DND-41 (cell line): ENCODE results near the gene UVRAG.

Experiments
- ATAC-seq: fragments of 200-7000 bp; cut with Tn5 transposase; 3 replicates; pipeline ENCODE4 v1.9.1; 2021; ENCODE audit warnings: low read depth; ENCODE audit not compliant: insufficient read depth
- DNase-seq: peaks from one replicate; pipeline ENCODE4 v3.0.0-alpha.2; 2020
- H2AFZ ChIP-seq: 2 replicates; pipeline ENCODE4 v1.6.0; 2012; ENCODE audit warnings: low read depth, low read length
- H3K27ac ChIP-seq: 2 replicates; pipeline ENCODE4 v1.5.1; 2012; ENCODE audit warnings: low read length, inconsistent platforms
- H3K27me3 ChIP-seq: fragments of 200-600 bp; sonication (generic); 2 replicates; pipeline ENCODE4 v1.6.0; 2012; ENCODE audit warnings: low read length, mild to moderate bottlenecking, inconsistent platforms; ENCODE audit not compliant: insufficient read depth, poor library complexity
- H3K36me3 ChIP-seq: 2 replicates; pipeline ENCODE4 v1.5.1; 2012; ENCODE audit warnings: low read length, inconsistent platforms; ENCODE audit not compliant: insufficient read depth
- H3K4me1 ChIP-seq: 2 replicates; pipeline ENCODE4 v1.5.1; 2012; ENCODE audit warnings: mild to moderate bottlenecking, low read length; ENCODE audit not compliant: insufficient read depth
- H3K4me2 ChIP-seq: 2 replicates; pipeline ENCODE4 v1.6.0; 2012; ENCODE audit warnings: mild to moderate bottlenecking, moderate library complexity, low read length, inconsistent platforms; ENCODE audit not compliant: insufficient read depth
- H3K4me3 ChIP-seq, 2 experiments: fragments of 200-600 bp in 1 of 2; shearing (Covaris generic) in 1 of 2; 2 replicates each; pipeline ENCODE4 v1.5.1; 2012 to 2016; ENCODE audit warnings: inconsistent platforms in 2 of 2, low read length in 2 of 2, mild to moderate bottlenecking in 2 of 2, low read depth in 1 of 2, moderate library complexity in 1 of 2
- H3K79me2 ChIP-seq: 2 replicates; pipeline ENCODE4 v1.6.0; 2012; ENCODE audit warnings: low read length, inconsistent platforms; ENCODE audit not compliant: insufficient read depth
- H3K9ac ChIP-seq: 2 replicates; pipeline ENCODE4 v1.6.0; 2012; ENCODE audit warnings: low read depth, mild to moderate bottlenecking, inconsistent platforms, low read length, moderate library complexity
- H3K9me3 ChIP-seq: 2 replicates; pipeline ENCODE4 v1.5.1; 2012; ENCODE audit warnings: low read length, moderate library complexity, mild to moderate bottlenecking, inconsistent platforms; ENCODE audit not compliant: insufficient read depth, severe bottlenecking
- H4K20me1 ChIP-seq: 2 replicates; pipeline ENCODE4 v1.6.0; 2012; ENCODE audit warnings: low read length; ENCODE audit not compliant: insufficient read depth
- EZH2 ChIP-seq: IDR thresholded peaks from 3 replicates; pipeline ENCODE4 v1.6.1; 2012; ENCODE audit warnings: borderline replicate concordance, low read depth, mild to moderate bottlenecking, moderate library complexity, low read length, inconsistent platforms; ENCODE audit not compliant: severe bottlenecking
- TF ChIP-seq, protein P1 (sequence below): IDR thresholded peaks from 2 replicates; pipeline ENCODE4 v1.5.1; 2012; ENCODE audit warnings: borderline replicate concordance, low read length, moderate library complexity, mild to moderate bottlenecking; ENCODE audit not compliant: poor library complexity, severe bottlenecking; ENCODE audit errors: extremely low read depth

The UVRAG gene

DNA sequence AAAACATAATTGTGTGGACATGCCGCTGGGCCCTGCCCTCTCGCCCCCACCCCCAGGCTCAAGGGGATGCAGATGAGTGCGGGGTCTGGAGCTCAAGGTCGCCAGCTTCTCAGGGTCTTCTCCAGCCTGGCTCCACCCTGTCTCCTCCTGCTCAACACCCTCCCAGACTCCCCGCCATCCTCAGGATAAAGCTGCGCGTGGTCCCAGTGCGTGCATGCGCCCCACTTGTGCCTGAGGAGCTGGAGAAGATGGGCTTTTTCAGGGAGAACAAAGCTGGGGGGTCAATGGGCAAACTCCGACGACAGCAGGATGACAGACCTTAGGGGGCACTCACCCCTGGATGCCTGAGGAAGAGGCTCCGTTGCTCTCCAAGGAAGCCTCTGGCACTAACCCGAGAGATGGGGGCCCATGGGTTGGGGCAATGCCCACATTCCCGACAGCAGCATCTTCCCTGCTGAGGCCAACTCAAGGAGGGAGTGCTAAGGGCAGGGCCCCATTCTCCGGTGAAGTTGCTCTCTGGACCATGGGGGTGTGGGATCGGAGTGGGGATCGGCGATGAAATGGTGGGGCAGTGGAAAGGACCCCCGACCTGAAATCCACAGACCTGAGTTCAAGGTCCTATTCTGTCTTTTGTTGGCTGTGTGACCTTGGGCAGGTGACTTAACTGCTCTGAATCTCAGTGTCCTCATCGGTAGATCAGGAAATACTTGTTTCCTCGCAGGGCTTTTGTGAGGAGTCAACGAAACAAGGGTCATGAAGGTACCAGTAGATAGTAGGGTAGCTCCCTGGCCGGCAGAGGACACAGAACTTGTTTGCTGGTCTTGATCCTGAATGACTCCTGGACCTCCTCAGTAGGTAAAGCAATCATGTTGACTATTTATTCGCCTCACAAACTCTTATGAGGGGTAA, 343.6 kb downstream of the UVRAG start:
- DNase-seq (no peak), ATAC-seq (no peak)
- Histone ChIP-seq H3K4me1 (no peaks in the 10 kb centered on the region), H3K9ac (no peak overlapping the region), H3K4me3 (no peak overlapping the region), H2AFZ (no peak overlapping the region), H3K27me3 (peaks cover 4% of the 10 kb centered on the region), H3K27ac (no peak overlapping the region), H3K4me2 (no peak overlapping the region), H3K79me2 (no peaks in the 10 kb centered on the region), H3K9me3 (no peaks in the 10 kb centered on the region), H4K20me1 (no peaks in the 10 kb centered on the region), H3K36me3 (no peaks in the 10 kb centered on the region)
- TF ChIP-seq EZH2 = no peak
- TF ChIP-seq, protein P1, sequence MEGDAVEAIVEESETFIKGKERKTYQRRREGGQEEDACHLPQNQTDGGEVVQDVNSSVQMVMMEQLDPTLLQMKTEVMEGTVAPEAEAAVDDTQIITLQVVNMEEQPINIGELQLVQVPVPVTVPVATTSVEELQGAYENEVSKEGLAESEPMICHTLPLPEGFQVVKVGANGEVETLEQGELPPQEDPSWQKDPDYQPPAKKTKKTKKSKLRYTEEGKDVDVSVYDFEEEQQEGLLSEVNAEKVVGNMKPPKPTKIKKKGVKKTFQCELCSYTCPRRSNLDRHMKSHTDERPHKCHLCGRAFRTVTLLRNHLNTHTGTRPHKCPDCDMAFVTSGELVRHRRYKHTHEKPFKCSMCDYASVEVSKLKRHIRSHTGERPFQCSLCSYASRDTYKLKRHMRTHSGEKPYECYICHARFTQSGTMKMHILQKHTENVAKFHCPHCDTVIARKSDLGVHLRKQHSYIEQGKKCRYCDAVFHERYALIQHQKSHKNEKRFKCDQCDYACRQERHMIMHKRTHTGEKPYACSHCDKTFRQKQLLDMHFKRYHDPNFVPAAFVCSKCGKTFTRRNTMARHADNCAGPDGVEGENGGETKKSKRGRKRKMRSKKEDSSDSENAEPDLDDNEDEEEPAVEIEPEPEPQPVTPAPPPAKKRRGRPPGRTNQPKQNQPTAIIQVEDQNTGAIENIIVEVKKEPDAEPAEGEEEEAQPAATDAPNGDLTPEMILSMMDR = no peak

DNA sequence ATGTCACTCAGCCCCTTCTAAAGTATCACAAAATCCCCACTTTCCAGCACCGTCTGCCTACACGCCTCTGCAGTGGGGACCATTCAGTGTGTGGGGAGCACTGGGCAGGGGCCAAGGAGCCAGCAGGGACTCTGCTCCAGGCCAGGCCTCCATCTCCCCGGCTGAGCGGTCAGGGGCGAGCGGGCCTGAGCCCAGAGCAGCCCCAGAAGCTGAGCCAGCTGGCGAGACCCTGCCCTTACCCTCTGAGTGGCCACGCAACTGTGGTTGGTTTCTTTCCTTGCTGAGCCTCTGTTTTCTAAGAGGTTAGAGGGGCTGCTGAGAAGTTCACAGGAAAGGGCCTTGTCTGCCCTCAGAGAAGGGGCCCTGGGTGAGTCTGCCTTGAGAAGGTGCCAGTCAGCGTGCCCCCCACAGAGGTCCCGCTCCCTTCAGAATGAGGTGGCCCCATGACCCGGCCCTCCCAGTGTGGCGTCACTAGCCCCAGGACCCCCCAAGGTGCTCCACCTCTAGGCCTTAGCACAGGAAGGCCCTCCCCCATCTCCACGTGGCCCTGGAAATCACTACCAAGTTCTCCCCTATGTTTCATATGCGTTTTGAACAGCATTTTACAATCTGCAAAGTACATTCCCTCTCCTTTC, 344.4 kb downstream of the UVRAG start:
- no peak overlapping the region for H2AFZ ChIP-seq
- no peak overlapping the region for H3K4me2 ChIP-seq
- H3K4me1 ChIP-seq = no peaks in the 10 kb centered on the region
- H3K36me3 ChIP-seq = no peaks in the 10 kb centered on the region
- H3K9ac ChIP-seq = no peak overlapping the region
- H4K20me1 ChIP-seq = no peaks in the 10 kb centered on the region
- H3K27me3 ChIP-seq = peaks cover 2% of the 10 kb centered on the region
- ATAC-seq (no peak), DNase-seq (no peak)
- no peaks in the 10 kb centered on the region for H3K9me3 ChIP-seq
- TF ChIP-seq, protein P1 = no peak
- no peak for TF ChIP-seq EZH2
- H3K4me3 ChIP-seq = no peak overlapping the region
- no peaks in the 10 kb centered on the region for H3K79me2 ChIP-seq
- no peak overlapping the region for H3K27ac ChIP-seq

DNA sequence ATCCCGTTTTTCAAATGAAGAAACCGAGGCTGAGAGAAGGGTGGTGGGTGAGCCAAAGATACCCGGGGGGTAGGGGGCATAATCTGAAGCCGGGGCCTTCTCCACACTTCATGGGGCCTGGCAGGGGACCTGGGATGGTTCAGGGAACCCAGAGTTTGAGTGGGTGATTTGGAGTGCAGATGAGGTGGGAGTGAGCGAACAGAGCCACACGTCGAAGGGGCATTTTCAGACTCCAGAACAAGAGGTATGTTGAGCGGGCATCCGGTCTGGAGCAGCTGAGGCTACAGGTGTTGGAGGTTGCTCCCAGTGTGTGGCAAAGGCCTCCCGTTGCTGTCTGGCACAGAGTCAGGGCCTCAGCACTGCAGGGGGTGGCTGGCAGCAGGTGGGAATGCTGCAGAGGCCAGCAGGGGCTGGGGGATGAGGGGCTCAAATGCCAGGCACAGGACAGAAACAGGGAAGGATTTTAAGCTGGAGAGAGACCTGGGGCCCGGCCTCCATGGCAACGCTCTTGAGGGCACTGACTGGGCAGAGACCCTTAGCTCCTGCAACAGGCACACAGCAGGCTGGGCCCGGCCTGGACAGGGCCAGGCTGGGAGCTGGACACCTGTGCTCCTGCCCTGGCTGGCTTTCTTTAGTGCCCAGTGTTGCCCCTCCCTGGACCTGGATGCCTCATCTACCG, 345.1 kb downstream of the UVRAG start:
- TF ChIP-seq EZH2 = no peak
- TF ChIP-seq, protein P1 = no peak
- no peak overlapping the region for H3K4me3 ChIP-seq
- no peaks in the 10 kb centered on the region for H3K36me3 ChIP-seq
- no peak overlapping the region for H2AFZ ChIP-seq
- DNase-seq (no peak), ATAC-seq (no peak)
- no peaks in the 10 kb centered on the region for H4K20me1 ChIP-seq
- no peaks in the 10 kb centered on the region for H3K79me2 ChIP-seq
- H3K4me2 ChIP-seq = no peak overlapping the region
- no peaks in the 10 kb centered on the region for H3K9me3 ChIP-seq
- no peak overlapping the region for H3K9ac ChIP-seq
- H3K27ac ChIP-seq = no peak overlapping the region
- H3K4me1 ChIP-seq = no peaks in the 10 kb centered on the region
- H3K27me3 ChIP-seq = no peaks in the 10 kb centered on the region
